ENCODE data around the gene SH3PXD2B. TPM values are rescaled to one million over a fixed set of nuclear protein-coding genes. Genes with fewer than 3 reads are reported as not detected.
A peak's percentile ranks its signal among the peaks of the same experiment; 100 is the strongest.

SH3PXD2B gene
- total and polyA plus RNA-seq, 2 of the 4 experiments (the other 2 are of a cell fraction): 8.2 to 14.4 TPM

DNA sequence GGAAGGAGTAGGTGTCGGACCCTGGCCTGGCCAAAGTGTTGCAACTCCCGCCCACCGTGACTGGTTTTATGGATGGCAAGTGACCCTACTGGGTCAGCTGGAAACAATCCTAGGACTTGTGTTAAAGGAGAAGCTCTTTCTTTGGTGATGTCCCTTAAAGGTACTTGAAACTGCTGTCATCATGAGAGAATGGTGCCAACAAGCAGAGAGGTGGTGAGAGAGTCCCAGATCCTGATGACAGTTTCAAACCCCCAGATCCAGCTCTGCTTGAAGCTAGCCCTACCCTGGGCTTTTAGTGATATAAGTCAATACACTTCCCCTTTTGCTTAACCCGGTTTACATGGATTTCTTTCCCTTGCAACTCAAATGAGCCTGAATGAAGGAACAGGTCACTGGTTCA, 98.3 kb downstream of the SH3PXD2B start:
- peak overlapping the region; percentile 8 for H2AK9ac ChIP-seq (replicated peaks; ENCODE audit: low read depth, low read length, poor library complexity)
- ATAC-seq (ENCODE audit: low read depth): no peak
- peak overlapping the region; percentile 37 for H3K18ac ChIP-seq (ENCODE audit: low read depth, low read length)
- H3K4me3 ChIP-seq (ENCODE audit: insufficient read depth, low read depth, low read length): no peak overlapping the region
- H3K36me3 ChIP-seq (ENCODE audit: control insufficient read depth, insufficient read depth, low read length): peaks cover 50% of the 10 kb centered on the region
- no peak overlapping the region for H3K9ac ChIP-seq (ENCODE audit: low read depth, low read length)
- peak overlapping the region; percentile 4; the same call in 1 of the 2 replicates for H3K27ac ChIP-seq (ENCODE audit: insufficient read depth, low read length)
- DNase-seq: no peak
- peaks cover 12% of the 10 kb centered on the region for H4K20me1 ChIP-seq (ENCODE audit: insufficient read depth, low read length)
- WGBS, 2 experiments (ENCODE audit: extremely low coverage in 2 of 2, insufficient read length in 1 of 2): 83% methylated on average over 2 of the region's 4 CpGs; no CpG with 5 or more reads in 1 of the 2 experiments
- intact Hi-C loops (cut with micrococcal nuclease) (loop anchor here (5.0 to 10.0 kb wide), 2 partner anchors 96 to 251 kb away; partner anchors contain the start of gene SH3PXD2B), in situ Hi-C loops (cut with MboI; ENCODE audit: low sequenced_read_pairs) (no loop called here), dilution Hi-C loops (cut with HindIII; ENCODE audit: low sequenced_read_pairs, unreplicated experiment) (no loop called here)
- TF ChIP-seq, protein P1, sequence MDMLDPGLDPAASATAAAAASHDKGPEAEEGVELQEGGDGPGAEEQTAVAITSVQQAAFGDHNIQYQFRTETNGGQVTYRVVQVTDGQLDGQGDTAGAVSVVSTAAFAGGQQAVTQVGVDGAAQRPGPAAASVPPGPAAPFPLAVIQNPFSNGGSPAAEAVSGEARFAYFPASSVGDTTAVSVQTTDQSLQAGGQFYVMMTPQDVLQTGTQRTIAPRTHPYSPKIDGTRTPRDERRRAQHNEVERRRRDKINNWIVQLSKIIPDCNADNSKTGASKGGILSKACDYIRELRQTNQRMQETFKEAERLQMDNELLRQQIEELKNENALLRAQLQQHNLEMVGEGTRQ (IDR thresholded peaks at IDR 0.05; ENCODE audit: low read depth, low read length): no peak
- TF ChIP-seq BHLHE40 (IDR thresholded peaks at IDR 0.05; ENCODE audit: low read depth, low read length) (no peak), RCOR1 (IDR thresholded peaks at IDR 0.05; ENCODE audit: insufficient replicate concordance, low read length) (no peak), MXI1 (IDR thresholded peaks at IDR 0.05; ENCODE audit: borderline replicate concordance, low read depth, low read length) (no peak), CHD1 (IDR thresholded peaks at IDR 0.05; ENCODE audit: low read depth, low read length) (no peak), MAZ (IDR thresholded peaks at IDR 0.05; ENCODE audit: borderline replicate concordance, low read depth, low read length) (no peak), FOS (IDR thresholded peaks at IDR 0.05; ENCODE audit: low read depth, low read length) (no peak), NFE2L2 (IDR thresholded peaks at IDR 0.05; ENCODE audit: low read depth, low read length) (no peak), POLR2A (IDR thresholded peaks at IDR 0.05; ENCODE audit: low read depth, low read length) (no peak), MAFK (IDR thresholded peaks at IDR 0.05; ENCODE audit: low read depth, low read length) (no peak), RFX5 (IDR thresholded peaks at IDR 0.05; ENCODE audit: low read depth, low read length) (no peak), RAD21 (IDR thresholded peaks at IDR 0.05; ENCODE audit: low read length) (no peak)
- TF ChIP-seq, protein P2, sequence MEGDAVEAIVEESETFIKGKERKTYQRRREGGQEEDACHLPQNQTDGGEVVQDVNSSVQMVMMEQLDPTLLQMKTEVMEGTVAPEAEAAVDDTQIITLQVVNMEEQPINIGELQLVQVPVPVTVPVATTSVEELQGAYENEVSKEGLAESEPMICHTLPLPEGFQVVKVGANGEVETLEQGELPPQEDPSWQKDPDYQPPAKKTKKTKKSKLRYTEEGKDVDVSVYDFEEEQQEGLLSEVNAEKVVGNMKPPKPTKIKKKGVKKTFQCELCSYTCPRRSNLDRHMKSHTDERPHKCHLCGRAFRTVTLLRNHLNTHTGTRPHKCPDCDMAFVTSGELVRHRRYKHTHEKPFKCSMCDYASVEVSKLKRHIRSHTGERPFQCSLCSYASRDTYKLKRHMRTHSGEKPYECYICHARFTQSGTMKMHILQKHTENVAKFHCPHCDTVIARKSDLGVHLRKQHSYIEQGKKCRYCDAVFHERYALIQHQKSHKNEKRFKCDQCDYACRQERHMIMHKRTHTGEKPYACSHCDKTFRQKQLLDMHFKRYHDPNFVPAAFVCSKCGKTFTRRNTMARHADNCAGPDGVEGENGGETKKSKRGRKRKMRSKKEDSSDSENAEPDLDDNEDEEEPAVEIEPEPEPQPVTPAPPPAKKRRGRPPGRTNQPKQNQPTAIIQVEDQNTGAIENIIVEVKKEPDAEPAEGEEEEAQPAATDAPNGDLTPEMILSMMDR (conservative IDR thresholded peaks at IDR 0.05; ENCODE audit: low read depth, low read length): no peak
- no peak overlapping the region for H2BK5ac ChIP-seq (ENCODE audit: low read depth, low read length, poor library complexity, severe bottlenecking)
- ChIA-PET CTCF (interaction anchor here (1.2 kb wide), 1 partner anchor 63 kb away, joined by 4 read pairs; no protein-coding TSS in a partner anchor), POLR2A (ENCODE audit: unreplicated experiment) (no interaction called here)
- H3K79me1 ChIP-seq (ENCODE audit: low read depth in 1 of 2, low read length in 2 of 2): peaks cover 0 to 11% of the 10 kb centered on the region in 2 experiments; a peak in 2 of 4 replicates
- H4K8ac ChIP-seq (ENCODE audit: low read depth in 2 of 2, low read length in 2 of 2): peak overlapping the region in 1 of 2 experiments; percentile 60; a peak in 1 of 4 replicates
- no peaks in the 10 kb centered on the region for H3K27me3 ChIP-seq (ENCODE audit: control insufficient read depth, insufficient read depth, low read length)
- peak overlapping the region; percentile 44 for H3K14ac ChIP-seq (replicated peaks; ENCODE audit: low read depth, low read length)
- peak overlapping the region; percentile 57 for H2AK5ac ChIP-seq (ENCODE audit: low read depth, low read length)
- no peak overlapping the region for H3K56ac ChIP-seq (ENCODE audit: extremely low read depth, insufficient read depth, low read length)
- H2BK15ac ChIP-seq (ENCODE audit: low read depth, low read length): peak overlapping the region; percentile 29; the same call in 1 of the 3 replicates
- H4K91ac ChIP-seq (ENCODE audit: insufficient read depth, low read depth, low read length): peak overlapping the region; percentile 53
- H2AFZ ChIP-seq (replicated peaks; ENCODE audit: low read length, poor library complexity): no peak overlapping the region
- H2BK120ac ChIP-seq (ENCODE audit: low read depth, low read length): peak overlapping the region; percentile 41
- no peak overlapping the region for H3K23ac ChIP-seq (ENCODE audit: low read depth, low read length)
- H3K9me3 ChIP-seq (ENCODE audit: control insufficient read depth, insufficient read depth, low read length): no peaks in the 10 kb centered on the region
- 0 out of 2 replicates have a peak overlapping the region, but pooled peaks have one; percentile 8 for H4K5ac ChIP-seq (ENCODE audit: low read depth, low read length)
- H3K9me1 ChIP-seq (ENCODE audit: insufficient read depth, low read length): peaks cover 17% of the 10 kb centered on the region
- H3K4me1 ChIP-seq (ENCODE audit: control insufficient read depth, insufficient read depth, low read length): peaks cover 15% of the 10 kb centered on the region
- H2BK20ac ChIP-seq (ENCODE audit: low read depth, low read length): peak overlapping the region; percentile 72
- H3K4me2 ChIP-seq (ENCODE audit: low read depth, low read length): no peak overlapping the region
- peak overlapping the region; percentile 12 for H3K4ac ChIP-seq (ENCODE audit: low read depth, low read length)
- no TSS peak for BruUV-seq (replicated peaks)

Data from IMR-90 (cell line).